Karpas-422 (cell line): ENCODE measurements around the gene MYO3A. TPM values are rescaled to one million over a fixed set of nuclear protein-coding genes. Genes with fewer than 3 reads are reported as not detected.
"Not testable (repeated sequence)": the region's sequence is repeated elsewhere in the genome, so short reads cannot be mapped to it uniquely, and the experiment has no call there.

Experiments
- DNase-seq: peaks from one replicate; pipeline ENCODE4 v3.0.0-alpha.2; 2015
- H2AFZ ChIP-seq: fragments of 200-600 bp; sonication (generic); 2 replicates; pipeline ENCODE4 v1.6.1; 2014; ENCODE audit warnings: antibody characterized with exemption, low read length, mixed read lengths
- H3K27ac ChIP-seq: fragments of 200-600 bp; sonication (generic); 2 replicates; pipeline ENCODE4 v1.5.1; 2014; ENCODE audit warnings: mild to moderate bottlenecking, low read length, moderate library complexity
- H3K27me3 ChIP-seq: fragments of 200-600 bp; sonication (generic); 2 replicates; pipeline ENCODE4 v1.6.1; 2014; ENCODE audit warnings: low read length, mixed read lengths
- H3K36me3 ChIP-seq: fragments of 200-600 bp; sonication (generic); 2 replicates; pipeline ENCODE4 v1.6.1; 2014; ENCODE audit warnings: low read length, mixed read lengths; ENCODE audit not compliant: insufficient read depth
- H3K4me1 ChIP-seq: fragments of 200-600 bp; sonication (generic); 2 replicates; pipeline ENCODE4 v1.6.1; 2014; ENCODE audit warnings: mild to moderate bottlenecking, low read length, mixed read lengths
- H3K4me2 ChIP-seq: fragments of 200-600 bp; sonication (generic); 2 replicates; pipeline ENCODE4 v1.6.1; 2014; ENCODE audit warnings: low read length, low read depth, mild to moderate bottlenecking; ENCODE audit not compliant: poor library complexity, severe bottlenecking
- H3K4me3 ChIP-seq: fragments of 200-600 bp; sonication (generic); 2 replicates; pipeline ENCODE4 v1.5.1; 2014; ENCODE audit warnings: mild to moderate bottlenecking, antibody characterized with exemption, low read length, mixed read lengths
- H3K79me2 ChIP-seq: fragments of 200-600 bp; sonication (generic); 2 replicates; pipeline ENCODE4 v1.6.1; 2014; ENCODE audit warnings: mild to moderate bottlenecking, low read length, mixed read lengths
- H3K9ac ChIP-seq: fragments of 200-600 bp; sonication (generic); 2 replicates; pipeline ENCODE4 v1.6.0; 2014; ENCODE audit warnings: low read length
- H3K9me2 ChIP-seq: fragments of 200-600 bp; sonication (generic), shearing (Covaris generic); replicated peaks from 2 replicates; pipeline ENCODE4 v1.6.0; 2014; ENCODE audit warnings: mild to moderate bottlenecking, low read length, moderate library complexity; ENCODE audit not compliant: insufficient read depth
- H3K9me3 ChIP-seq: fragments of 300-700, 200-600 bp; sonication (generic); 2 replicates; pipeline ENCODE4 v1.6.1; 2014; ENCODE audit warnings: low read length, mixed read lengths
- H4K20me1 ChIP-seq: fragments of 200-600 bp; sonication (generic); 2 replicates; pipeline ENCODE4 v1.6.1; 2014; ENCODE audit warnings: mild to moderate bottlenecking, antibody characterized with exemption, low read length, low read depth; ENCODE audit not compliant: insufficient read depth
- total RNA-seq: library from RNA; depleted of rRNA; stranded (reverse); fragments of >200 nt; shearing (Covaris generic); gene quantifications from 2 replicates; pipeline ENCODE4 v1.2.3, GENCODE V29; 2014; ENCODE audit warnings: low replicate concordance

MYO3A gene
- total RNA-seq, 1 experiment from 2014 or later: not detected

DNA sequence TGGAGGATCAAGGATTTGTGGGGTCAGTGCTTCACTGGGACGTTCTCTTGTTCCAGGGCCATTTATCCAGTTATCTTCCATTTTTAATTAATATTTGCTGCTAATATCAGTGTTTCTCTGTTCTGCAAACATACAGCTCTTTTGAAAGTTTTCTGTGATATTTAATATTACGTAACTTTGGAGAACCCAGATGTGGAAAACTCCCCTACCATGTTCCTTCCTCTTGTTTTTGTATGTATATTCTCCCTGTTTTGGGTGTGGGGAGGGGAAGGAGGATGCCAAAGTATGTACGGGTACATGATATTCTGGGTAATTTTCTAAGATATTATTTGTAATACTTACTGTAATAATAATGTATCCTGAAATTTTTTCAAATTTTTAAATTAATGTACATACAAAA lies 55.9 kb downstream of the MYO3A start:
- Histone ChIP-seq H3K4me3 (no peak overlapping the region), H3K36me3 (no peaks in the 10 kb centered on the region), H4K20me1 (no peaks in the 10 kb centered on the region), H3K27ac (no peak overlapping the region), H3K79me2 (no peaks in the 10 kb centered on the region), H3K9me2 (no peaks in the 10 kb centered on the region), H3K4me1 (no peaks in the 10 kb centered on the region), H3K9ac (no peak overlapping the region), H3K4me2 (no peak overlapping the region), H3K9me3 (no peaks in the 10 kb centered on the region), H2AFZ (no peak overlapping the region), H3K27me3 (no peaks in the 10 kb centered on the region)
- no peak for DNase-seq

DNA sequence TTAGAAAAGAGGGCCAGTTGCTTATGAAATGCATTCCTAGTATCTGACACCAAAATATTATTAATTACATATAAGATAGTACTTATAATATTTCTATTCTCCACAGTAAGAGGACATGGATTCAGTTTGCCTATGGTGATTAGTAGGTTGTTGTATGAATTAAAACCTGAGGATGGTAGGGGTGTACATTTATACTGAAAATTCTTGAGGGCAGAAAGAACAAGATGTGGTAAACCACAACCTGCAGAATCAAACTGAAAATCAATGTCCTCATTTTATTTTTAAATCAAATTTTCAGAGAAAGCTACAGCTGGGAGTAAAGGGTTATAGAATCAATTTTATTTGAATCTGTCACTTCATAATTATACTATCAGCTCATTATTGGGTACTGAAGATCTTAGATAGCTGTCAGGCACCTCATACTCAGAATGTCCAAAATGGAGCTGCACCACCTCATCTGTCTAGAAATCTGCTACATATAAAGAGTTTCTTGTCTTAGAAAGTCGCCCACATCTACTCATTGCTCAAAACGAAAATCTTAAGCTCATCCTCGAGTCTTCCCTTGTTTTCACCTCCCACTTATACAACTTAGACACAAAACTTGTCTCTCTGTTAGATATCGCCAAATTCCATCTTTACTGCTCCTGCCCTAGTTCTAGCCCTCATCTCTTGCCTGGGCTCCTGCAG lies 65.4 kb downstream of the MYO3A start:
- H3K4me2 ChIP-seq: no peak overlapping the region
- H2AFZ ChIP-seq: no peak overlapping the region
- H3K4me1 ChIP-seq: no peaks in the 10 kb centered on the region
- no peak overlapping the region for H3K27ac ChIP-seq
- H3K9ac ChIP-seq: no peak overlapping the region
- no peaks in the 10 kb centered on the region for H3K9me2 ChIP-seq
- H3K79me2 ChIP-seq: no peaks in the 10 kb centered on the region
- no peaks in the 10 kb centered on the region for H3K27me3 ChIP-seq
- H3K36me3 ChIP-seq: no peaks in the 10 kb centered on the region
- no peak for DNase-seq
- H3K9me3 ChIP-seq: no peaks in the 10 kb centered on the region
- no peak overlapping the region for H3K4me3 ChIP-seq
- no peaks in the 10 kb centered on the region for H4K20me1 ChIP-seq

DNA sequence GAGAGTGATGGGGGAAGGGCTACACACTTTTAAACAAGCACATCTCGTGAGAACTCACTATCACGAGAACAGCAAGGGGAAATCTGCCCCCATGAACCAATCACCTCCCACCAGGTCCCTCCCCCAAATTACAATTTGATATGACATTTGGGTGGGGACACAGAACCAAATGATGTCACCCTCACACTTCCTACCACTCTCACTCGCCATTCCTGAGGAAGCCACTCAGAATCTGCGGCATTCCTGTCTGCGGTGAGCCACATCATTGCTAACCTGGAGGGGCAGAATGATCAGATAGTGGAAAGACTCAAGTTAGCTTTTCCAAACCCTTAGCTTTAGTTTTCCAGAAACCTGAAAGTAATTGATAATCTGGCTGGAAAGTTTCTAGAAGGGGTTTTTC lies 66.9 kb downstream of the MYO3A start:
- Histone ChIP-seq H3K4me1 (no peaks in the 10 kb centered on the region), H3K79me2 (no peaks in the 10 kb centered on the region), H3K9me2 (no peaks in the 10 kb centered on the region), H3K36me3 (no peaks in the 10 kb centered on the region), H3K4me2 (no peak overlapping the region), H4K20me1 (no peaks in the 10 kb centered on the region), H3K9ac (no peak overlapping the region), H3K9me3 (no peaks in the 10 kb centered on the region), H3K27me3 (no peaks in the 10 kb centered on the region), H3K4me3 (no peak overlapping the region), H3K27ac (no peak overlapping the region), H2AFZ (no peak overlapping the region)
- DNase-seq: no peak

DNA sequence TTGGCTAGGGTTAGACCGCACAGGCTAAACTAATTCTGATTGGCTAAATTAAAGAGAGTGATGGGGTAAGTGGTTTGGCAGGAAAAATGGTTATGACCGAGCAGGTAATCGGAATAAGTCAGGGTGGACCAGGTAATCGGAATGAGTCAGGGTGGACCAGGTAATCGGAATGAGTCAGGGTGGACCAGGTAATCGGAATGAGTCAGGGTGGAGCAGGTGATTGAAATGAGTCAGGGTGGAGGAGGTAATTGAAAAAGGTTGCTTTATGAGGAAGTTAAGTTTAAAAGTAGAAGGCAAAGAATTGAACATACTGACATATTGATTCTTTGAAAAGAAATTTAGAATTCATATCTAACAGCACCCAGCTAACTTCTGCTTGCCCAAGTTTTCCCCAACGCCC lies 68.4 kb downstream of the MYO3A start:
- H2AFZ ChIP-seq, H3K4me1 ChIP-seq, H3K9ac ChIP-seq, H3K4me3 ChIP-seq, H3K9me3 ChIP-seq, H3K36me3 ChIP-seq, H3K4me2 ChIP-seq, H3K27ac ChIP-seq, H3K79me2 ChIP-seq, H4K20me1 ChIP-seq, H3K9me2 ChIP-seq, DNase-seq, H3K27me3 ChIP-seq: not testable (repeated sequence)

DNA sequence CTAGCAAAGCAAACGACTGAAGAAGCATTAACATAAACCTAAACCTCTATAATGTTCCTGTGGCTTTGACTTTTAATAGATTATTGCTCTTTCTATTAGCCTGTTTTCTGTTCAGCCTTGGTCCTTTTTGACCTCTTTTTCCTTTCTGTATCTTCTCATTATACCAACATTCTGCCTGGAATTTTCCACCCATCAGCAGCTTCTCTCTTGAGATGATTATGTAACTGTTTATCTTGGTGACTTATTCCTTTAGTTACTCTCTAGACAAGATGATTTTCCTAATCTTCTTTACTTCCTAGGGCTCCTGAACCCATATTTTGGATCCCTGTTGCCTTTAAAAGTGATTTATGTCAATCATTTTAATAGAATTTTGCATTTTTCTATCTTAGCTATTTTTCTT lies 81.1 kb downstream of the MYO3A start:
- H3K27me3 ChIP-seq: no peaks in the 10 kb centered on the region
- no peak overlapping the region for H3K9ac ChIP-seq
- H3K9me3 ChIP-seq: no peaks in the 10 kb centered on the region
- DNase-seq: no peak
- no peak overlapping the region for H2AFZ ChIP-seq
- H3K4me1 ChIP-seq: no peaks in the 10 kb centered on the region
- no peaks in the 10 kb centered on the region for H3K79me2 ChIP-seq
- no peaks in the 10 kb centered on the region for H3K36me3 ChIP-seq
- H3K4me2 ChIP-seq: no peak overlapping the region
- no peaks in the 10 kb centered on the region for H4K20me1 ChIP-seq
- no peaks in the 10 kb centered on the region; the same call in 1 of the 2 replicates for H3K9me2 ChIP-seq
- H3K27ac ChIP-seq: no peak overlapping the region
- H3K4me3 ChIP-seq: no peak overlapping the region

DNA sequence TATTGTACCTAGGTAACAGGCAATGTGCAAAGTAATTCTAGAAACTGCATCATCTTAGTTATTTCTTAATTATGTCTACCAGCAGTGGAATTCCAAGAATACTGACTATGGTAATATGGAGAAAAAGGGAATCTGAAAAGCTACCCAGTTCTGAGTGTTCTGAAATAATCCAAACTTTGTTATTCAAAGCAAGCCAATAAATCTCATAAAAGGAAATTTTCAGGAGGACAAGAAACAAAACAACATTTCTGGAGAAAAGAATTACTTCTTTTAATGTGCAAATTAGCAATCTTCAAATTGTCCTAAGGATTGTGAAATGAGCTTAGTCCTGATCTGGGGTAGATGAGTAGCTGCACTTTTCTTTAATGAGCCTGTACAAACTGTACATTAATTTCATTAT lies 88.8 kb downstream of the MYO3A start:
- no peak for DNase-seq
- Histone ChIP-seq H3K4me1 (peaks cover 4% of the 10 kb centered on the region; the same call in 1 of the 2 replicates), H3K4me3 (no peak overlapping the region), H3K4me2 (no peak overlapping the region), H3K27ac (no peak overlapping the region), H3K9me3 (no peaks in the 10 kb centered on the region), H4K20me1 (no peaks in the 10 kb centered on the region), H3K27me3 (no peaks in the 10 kb centered on the region), H2AFZ (no peak overlapping the region), H3K9ac (no peak overlapping the region), H3K36me3 (no peaks in the 10 kb centered on the region), H3K9me2 (no peaks in the 10 kb centered on the region), H3K79me2 (no peaks in the 10 kb centered on the region)

DNA sequence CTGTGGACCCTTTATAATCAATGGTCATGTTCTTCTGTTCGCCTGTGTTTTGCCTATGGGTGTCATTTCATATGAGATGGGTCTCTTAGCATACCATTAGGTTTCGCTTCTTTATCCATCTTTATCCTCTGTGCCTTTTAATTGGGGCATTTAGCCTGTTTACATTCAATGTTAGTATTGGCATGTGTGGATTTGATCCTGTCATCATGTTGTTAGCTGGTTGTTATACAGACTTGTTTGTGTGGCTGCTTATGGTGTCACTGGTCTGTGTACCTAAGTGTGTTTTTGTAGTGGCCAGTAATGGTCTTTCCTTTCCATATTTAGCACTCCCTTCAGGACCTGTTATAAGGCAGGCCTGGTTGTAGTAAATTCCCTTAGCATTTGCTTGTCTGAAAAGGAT lies 90.3 kb downstream of the MYO3A start:
- H3K36me3 ChIP-seq: no peaks in the 10 kb centered on the region
- H3K4me2 ChIP-seq: no peak overlapping the region
- no peaks in the 10 kb centered on the region for H3K9me3 ChIP-seq
- H2AFZ ChIP-seq: no peak overlapping the region
- no peak overlapping the region for H3K9ac ChIP-seq
- H3K27ac ChIP-seq: no peak overlapping the region
- no peak overlapping the region for H3K4me3 ChIP-seq
- DNase-seq: no peak
- no peaks in the 10 kb centered on the region for H3K79me2 ChIP-seq
- H4K20me1 ChIP-seq: no peaks in the 10 kb centered on the region
- peaks cover 4% of the 10 kb centered on the region; the same call in 1 of the 2 replicates for H3K4me1 ChIP-seq
- H3K9me2 ChIP-seq: no peaks in the 10 kb centered on the region
- H3K27me3 ChIP-seq: no peaks in the 10 kb centered on the region

DNA sequence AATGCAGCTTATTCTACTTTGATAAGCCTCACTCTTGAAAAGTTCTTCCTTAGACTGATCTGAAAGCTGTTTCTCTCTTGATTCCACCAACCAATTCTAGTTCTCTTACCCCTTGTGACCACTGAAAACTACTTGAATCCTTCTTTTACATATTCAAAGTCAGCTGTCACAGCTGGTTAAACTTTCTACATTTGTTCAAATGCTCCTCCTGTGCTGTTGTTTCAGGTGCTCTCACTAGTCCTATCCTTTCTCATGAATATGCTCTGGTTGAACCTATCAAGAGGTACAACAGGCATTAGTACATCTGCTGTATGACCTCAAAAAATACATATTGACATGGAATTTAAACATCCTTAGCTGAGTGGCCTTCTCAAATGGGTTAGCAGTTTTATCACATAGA lies 91.5 kb downstream of the MYO3A start:
- H3K4me1 ChIP-seq: peaks cover 4% of the 10 kb centered on the region; the same call in 1 of the 2 replicates
- no peaks in the 10 kb centered on the region for H3K9me3 ChIP-seq
- no peaks in the 10 kb centered on the region for H4K20me1 ChIP-seq
- H3K9me2 ChIP-seq: no peaks in the 10 kb centered on the region
- no peak overlapping the region for H3K9ac ChIP-seq
- H3K79me2 ChIP-seq: no peaks in the 10 kb centered on the region
- no peak overlapping the region for H2AFZ ChIP-seq
- H3K4me2 ChIP-seq: no peak overlapping the region
- H3K27me3 ChIP-seq: no peaks in the 10 kb centered on the region
- no peak overlapping the region for H3K4me3 ChIP-seq
- no peak for DNase-seq
- H3K27ac ChIP-seq: no peak overlapping the region
- H3K36me3 ChIP-seq: no peaks in the 10 kb centered on the region
